ENCODE results near the gene CAMK1D. TPM values are rescaled to one million over a fixed set of nuclear protein-coding genes. Genes with fewer than 3 reads are reported as not detected.
"Not testable (repeated sequence)": the region's sequence is repeated elsewhere in the genome, so short reads cannot be mapped to it uniquely, and the experiment has no call there.

CAMK1D gene
- total and polyA plus RNA-seq, 2 of the 8 experiments (the other 6 are each of a cell fraction or from before 2014, with no cell fraction given), result 3.5 to 10.6 TPM

DNA sequence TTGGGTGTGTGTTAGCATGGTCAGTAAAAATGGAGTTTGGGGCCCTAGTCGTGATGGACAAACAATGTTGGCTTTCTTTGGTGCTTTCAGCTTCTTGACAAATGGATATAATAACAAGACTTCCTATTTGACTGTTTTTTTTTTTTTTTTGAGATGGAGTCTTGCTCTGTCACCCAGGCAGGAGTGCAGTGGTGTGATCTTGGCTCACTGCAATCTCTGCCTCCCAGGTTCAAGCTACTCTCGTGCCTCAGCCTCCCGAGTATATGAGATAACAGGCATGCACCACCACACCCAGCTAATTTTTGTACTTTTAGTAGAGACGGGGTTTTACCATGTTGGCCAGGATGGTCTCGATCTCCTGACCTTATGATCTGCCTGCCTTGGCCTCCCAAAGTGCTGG is 11.8 kb downstream of the CAMK1D start:
- DNase-seq (ENCODE audit: low read depth in 1 of 2, low spot score in 2 of 2); H4K8ac ChIP-seq (ENCODE audit: extremely low read depth, insufficient read depth, low read length); H3K27me3 ChIP-seq (replicated peaks in 1 of 4; ENCODE audit: control insufficient read depth in 3 of 4, extremely low read depth in 1 of 4, insufficient read depth in 3 of 4, low read length in 3 of 4); POLR2A ChIA-PET (ENCODE audit: partially characterized antibody); H3K9ac ChIP-seq (replicated peaks in 1 of 4; ENCODE audit: extremely low read depth in 1 of 4, low read depth in 3 of 4, low read length in 3 of 4); H3K4ac ChIP-seq (replicated peaks; ENCODE audit: insufficient read length, low read depth, low read length); H4K91ac ChIP-seq (replicated peaks; ENCODE audit: insufficient read length, low read length); H3K4me3 ChIP-seq (ENCODE audit: extremely low read depth in 1 of 4, insufficient read depth in 2 of 4, low read depth in 3 of 4, low read length in 4 of 4); H3K79me2 ChIP-seq (ENCODE audit: control insufficient read depth in 1 of 2, insufficient read depth in 2 of 2, low read length in 2 of 2); H3K27ac ChIP-seq (ENCODE audit: low read depth, low read length); H4K20me1 ChIP-seq (replicated peaks in 1 of 2; ENCODE audit: control insufficient read depth in 1 of 2, insufficient read depth in 2 of 2, low read length in 2 of 2); H3K23ac ChIP-seq (ENCODE audit: insufficient read length); H3K36me3 ChIP-seq (ENCODE audit: control insufficient read depth in 2 of 4, insufficient read depth in 4 of 4, low read length in 3 of 4); H3K79me1 ChIP-seq (ENCODE audit: low read depth, low read length); H3K23me2 ChIP-seq (ENCODE audit: low read depth, low read length); H2BK5ac ChIP-seq (ENCODE audit: low read depth, low read length); H2BK20ac ChIP-seq (ENCODE audit: low read length); H2AK5ac ChIP-seq (ENCODE audit: low read depth, low read length); H2BK12ac ChIP-seq (ENCODE audit: low read depth, low read length); FAIRE-seq; H2BK15ac ChIP-seq (ENCODE audit: low read length); H3K9me3 ChIP-seq (ENCODE audit: insufficient read depth in 2 of 2, low read depth in 1 of 2, low read length in 1 of 2); H4K5ac ChIP-seq (ENCODE audit: insufficient read length, low read depth, low read length); H2AFZ ChIP-seq (ENCODE audit: low read length); H3K14ac ChIP-seq (ENCODE audit: insufficient read length); H3K56ac ChIP-seq (replicated peaks; ENCODE audit: insufficient read length, low read depth, low read length): not testable (repeated sequence)
- Histone ChIP-seq H3K18ac (ENCODE audit: extremely low read depth, low read length) (0 out of 2 replicates have a peak overlapping the region, but pooled peaks have one; percentile 0), H3K4me2 (ENCODE audit: insufficient read depth in 1 of 2, low read depth in 2 of 2, low read length in 2 of 2) (peak overlapping the region in 1 of 2 experiments; percentile 53; a peak in 1 of 4 replicates), H2BK120ac (replicated peaks; ENCODE audit: low read depth, low read length) (peak overlapping the region; percentile 18), H3K4me1 (replicated peaks in 1 of 4; ENCODE audit: control insufficient read depth in 3 of 4, insufficient read depth in 4 of 4, low read length in 3 of 4) (peaks cover 8 to 22% (median 18%) of the 10 kb centered on the region in 4 experiments; a peak in 6 of 7 replicates)
- CTCF ChIA-PET (ENCODE audit: partially characterized antibody), result interaction anchor here (0.8 to 1.5 kb wide), 2 partner anchors 45 to 278 kb away, joined by 3 read pairs; no protein-coding TSS in a partner anchor
- 92% methylated on average over 5 of the region's 5 CpGs; no CpG with 5 or more reads in 1 of the 2 experiments for WGBS, 2 experiments (ENCODE audit: extremely low coverage in 1 of 2, insufficient coverage in 1 of 2, insufficient read length in 1 of 2, insufficient replicate concordance in 2 of 2, low coverage in 1 of 2, low lambda C conversion rate in 2 of 2, missing lambda C conversion rate in 1 of 2)

Data from H1 (cell line).